ELF-1 (cell line): ENCODE data around the gene ZNF726.
A peak's percentile ranks its signal among the peaks of the same experiment; 100 is the strongest.
"Not testable (repeated sequence)": the region's sequence is repeated elsewhere in the genome, so short reads cannot be mapped to it uniquely, and the experiment has no call there.

Source experiments
- DNase-seq: peaks from one replicate; pipeline ENCODE4 v3.0.0-alpha.2; 2016; ENCODE audit warnings: low read depth, low spot score

ZNF726 gene

GRCh38 chr19:23914402-23915286 lies at the start of gene ZNF726:
Gene ZNF726 (plus strand): TSS chr19:23914886. CDS start chr19:23914995, 109 bp downstream.
- DNase-seq = peak; percentile 98

DNA sequence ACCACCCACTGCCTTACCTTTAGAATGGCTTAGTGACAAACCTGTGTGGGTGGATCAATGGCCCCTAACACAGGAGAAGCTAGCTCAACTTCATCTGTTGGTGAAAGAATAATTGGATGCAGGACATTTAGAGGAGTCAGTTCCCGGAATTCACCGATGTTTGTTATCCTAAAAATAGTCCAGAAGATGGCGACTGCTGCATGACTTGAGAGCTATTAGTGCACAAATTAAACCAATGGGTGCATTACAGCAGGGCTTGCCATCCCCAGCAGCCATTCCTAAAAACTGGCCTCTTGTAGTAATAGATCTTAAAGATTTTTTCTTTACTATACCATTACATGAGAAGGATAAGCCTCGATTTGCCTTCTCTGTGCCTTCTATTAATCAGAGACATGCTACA lies 46.8 kb upstream of the ZNF726 start:
- DNase-seq = no peak

GRCh38 chr19:23868630-23869029 lies 46.1 kb upstream of the ZNF726 start:
- no peak for DNase-seq

DNA sequence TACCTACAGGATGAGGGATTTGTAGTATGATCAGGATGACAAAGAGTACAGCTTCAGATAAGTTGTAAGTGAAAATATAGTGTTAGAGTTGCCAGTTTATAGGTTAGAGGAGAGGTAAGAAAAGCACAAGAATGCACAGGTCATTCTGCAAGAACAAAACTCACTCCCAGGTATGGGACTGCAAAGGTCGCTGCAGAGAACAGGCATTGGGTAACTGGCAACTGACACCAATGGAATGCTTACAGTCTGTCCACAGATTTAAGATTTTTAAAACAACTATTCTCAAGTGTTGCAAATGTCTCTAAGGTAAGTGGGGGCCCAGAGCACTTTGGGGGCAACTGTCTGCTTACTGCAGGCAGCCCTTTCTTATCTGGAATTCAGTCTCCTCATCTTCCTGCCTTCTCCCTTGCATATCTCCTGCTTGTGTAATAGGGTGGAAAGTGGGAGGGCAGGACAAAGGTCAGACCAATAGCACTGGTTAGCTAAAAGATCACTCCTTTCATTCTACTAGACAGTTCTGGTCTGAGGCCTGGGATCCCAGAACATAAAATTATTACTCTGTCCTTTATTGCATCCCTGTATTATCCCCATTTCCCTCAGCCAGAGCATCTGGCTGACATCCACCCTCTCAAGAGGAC lies 42.3 kb upstream of the ZNF726 start:
- no peak for DNase-seq

GRCh38 chr19:23876261-23876660 lies 38.4 kb upstream of the ZNF726 start:
- no peak for DNase-seq

GRCh38 chr19:23876756-23877155 lies 37.9 kb upstream of the ZNF726 start:
- DNase-seq = peak; percentile 63

DNA sequence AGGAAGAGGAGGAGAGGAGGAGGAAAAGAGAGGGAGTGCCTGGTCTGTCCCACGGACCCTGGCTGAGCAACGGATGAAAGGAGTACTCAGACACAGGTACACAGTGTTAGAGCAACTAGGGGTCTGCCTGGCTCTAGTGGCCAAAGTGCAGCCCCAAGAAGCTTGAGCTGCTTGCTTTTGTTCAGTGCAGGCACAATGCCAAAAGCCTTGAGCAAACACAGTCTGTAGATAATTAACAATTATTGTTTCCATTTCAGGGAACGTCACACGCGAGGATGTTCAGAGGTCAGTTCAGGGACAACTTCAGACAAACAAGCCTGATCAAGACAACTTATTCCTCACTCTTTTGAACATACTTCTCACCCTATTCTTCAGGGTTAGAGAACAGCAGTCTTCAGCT lies 32.2 kb upstream of the ZNF726 start:
- no peak for DNase-seq

DNA sequence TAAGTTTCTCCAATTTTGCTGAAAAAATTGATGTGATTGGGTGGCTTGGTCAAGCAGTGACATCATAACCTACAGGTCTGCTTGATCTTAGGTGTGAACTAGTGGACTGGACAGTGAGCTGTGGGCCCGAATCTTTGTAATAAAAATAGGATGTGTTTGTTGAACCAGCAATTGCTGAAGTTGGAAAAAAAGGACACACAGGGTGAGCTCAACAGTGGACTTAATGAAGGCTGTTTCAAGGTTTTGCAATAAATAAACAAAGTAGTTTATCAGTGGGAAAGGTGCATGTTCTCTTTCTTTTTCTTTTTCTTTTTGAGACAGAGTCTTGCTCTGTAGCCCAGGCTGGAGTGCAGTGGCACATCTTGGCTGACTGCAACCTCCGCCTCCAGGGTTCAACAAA lies 30.3 kb upstream of the ZNF726 start:
- no peak for DNase-seq

GRCh38 chr19:23887642-23888041 lies 27.0 kb upstream of the ZNF726 start:
- peak; percentile 4 for DNase-seq

DNA sequence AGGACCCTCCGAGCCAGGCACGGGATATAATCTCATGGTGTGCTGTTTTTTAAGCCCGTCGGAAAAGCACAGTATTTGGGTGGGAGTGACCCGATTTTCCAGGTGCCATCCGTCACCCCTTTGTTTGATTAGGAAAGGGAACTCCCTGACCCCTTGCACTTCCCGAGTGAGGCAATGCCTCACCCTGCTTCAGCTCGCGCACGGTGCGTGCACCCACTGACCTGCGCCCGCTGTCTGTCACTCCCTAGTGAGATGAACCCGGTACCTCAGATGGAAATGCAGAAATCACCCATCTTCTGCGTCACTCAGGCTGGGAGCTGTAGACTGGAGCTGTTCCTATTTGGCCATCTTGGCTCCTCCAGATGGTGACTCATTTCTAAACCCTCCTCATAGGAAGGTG lies 18.6 kb upstream of the ZNF726 start:
- DNase-seq = not testable (repeated sequence)

GRCh38 chr19:23896912-23897311 lies 17.8 kb upstream of the ZNF726 start:
- no peak for DNase-seq

DNA sequence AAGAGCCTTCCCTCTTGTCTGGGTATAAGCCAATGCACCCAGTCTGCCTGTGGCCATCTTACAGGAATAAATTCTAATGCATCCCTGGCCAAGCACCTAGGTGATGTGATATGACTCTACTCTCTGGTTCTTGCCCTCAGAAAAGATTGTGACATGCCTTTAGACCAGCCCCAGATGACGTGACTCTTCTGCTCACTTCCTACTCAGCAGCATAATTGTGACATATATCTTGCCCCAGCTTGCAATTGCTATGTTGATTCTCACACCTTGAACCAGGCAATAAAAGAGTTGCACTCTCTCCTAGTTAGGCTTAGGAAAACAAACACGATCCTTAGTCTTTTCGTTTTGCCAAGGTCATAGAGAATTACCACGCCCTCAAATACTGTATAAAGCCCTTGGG lies 13.3 kb upstream of the ZNF726 start:
- DNase-seq = no peak

DNA sequence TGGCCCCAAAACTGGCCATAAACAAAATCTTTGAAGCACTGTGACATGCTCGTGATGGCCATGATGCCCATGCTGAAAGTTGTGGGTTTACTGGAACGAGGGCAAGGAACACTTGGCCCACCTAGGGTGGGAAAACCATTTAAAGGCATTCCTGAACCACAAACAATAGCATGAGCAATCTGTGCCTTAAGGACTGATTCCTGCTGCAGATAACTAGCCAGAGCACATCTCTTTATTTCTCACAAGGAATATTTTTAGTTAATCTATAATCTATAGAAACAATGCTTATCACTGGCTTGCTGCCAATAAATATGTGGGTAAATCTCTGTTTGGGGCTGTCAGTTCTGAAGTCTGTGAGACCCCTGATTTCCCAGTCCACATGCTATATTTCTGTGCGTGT lies 10.3 kb upstream of the ZNF726 start:
- no peak for DNase-seq

DNA sequence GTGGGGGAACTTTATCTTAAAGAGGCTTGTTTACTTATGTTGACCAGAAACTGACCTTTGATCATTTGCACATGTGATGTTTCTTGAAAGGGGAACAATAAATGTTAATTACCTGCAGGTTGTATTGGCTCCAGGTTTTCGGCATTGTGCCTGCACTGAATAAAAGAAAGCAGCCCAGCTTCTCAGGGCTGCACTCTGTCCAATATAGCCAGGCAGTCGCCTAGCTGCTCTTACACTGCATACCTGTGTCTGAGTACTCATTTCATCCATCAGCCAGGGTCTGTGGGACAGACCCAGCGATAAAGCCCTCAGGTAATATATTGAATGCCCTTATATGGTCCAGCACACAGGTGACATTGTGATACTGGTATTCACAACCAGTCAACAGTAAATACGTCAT lies 8.9 kb upstream of the ZNF726 start:
- DNase-seq = no peak

GRCh38 chr19:23906835-23907234 lies 7.9 kb upstream of the ZNF726 start:
- DNase-seq = no peak

GRCh38 chr19:23908165-23908564 lies 6.5 kb upstream of the ZNF726 start:
- DNase-seq = no peak

GRCh38 chr19:23909222-23909621 lies 5.5 kb upstream of the ZNF726 start:
- DNase-seq = no peak

DNA sequence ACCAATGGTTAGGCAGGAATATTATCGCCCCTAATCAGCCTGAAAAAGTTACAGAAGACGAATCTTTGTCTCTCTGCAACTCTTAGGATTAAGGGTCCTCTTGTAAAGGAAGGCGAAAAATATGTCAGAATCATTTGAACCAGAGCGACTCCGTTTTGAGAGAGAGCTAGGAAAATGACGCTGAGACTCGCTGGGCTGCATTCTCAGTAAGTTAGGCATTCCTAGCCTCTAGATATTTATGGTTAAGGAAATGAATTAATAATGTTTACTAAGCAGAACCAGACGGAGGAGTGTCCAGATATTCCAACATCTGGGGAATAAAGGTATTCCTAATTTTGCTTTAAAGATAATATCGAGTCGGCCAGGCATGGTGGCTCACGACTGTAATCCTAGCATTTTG lies 755 bp upstream of the ZNF726 start:
- DNase-seq = no peak

GRCh38 chr19:23916991-23917390 lies 2.3 kb downstream of the ZNF726 start:
- no peak for DNase-seq

DNA sequence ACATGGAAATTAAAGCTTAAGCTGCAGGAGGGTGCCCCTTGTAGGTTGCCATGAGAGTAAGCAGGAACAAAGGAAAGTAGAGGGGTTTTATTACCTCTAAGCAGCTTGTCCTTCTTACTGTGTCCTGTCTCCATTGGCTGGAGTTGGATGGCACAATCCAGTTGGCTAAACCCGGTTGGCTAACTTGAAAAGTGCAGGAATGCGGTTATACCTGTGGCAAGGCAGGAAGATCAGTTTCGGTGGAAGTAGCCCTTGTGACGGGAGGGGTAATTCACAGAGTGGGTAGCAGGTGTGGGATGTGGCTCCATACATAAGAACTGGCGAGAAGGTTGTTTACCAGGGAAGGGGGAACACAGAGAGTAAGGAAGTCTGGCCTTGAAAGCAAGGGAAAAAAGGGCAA lies 3.2 kb downstream of the ZNF726 start:
- peak; percentile 66 for DNase-seq

DNA sequence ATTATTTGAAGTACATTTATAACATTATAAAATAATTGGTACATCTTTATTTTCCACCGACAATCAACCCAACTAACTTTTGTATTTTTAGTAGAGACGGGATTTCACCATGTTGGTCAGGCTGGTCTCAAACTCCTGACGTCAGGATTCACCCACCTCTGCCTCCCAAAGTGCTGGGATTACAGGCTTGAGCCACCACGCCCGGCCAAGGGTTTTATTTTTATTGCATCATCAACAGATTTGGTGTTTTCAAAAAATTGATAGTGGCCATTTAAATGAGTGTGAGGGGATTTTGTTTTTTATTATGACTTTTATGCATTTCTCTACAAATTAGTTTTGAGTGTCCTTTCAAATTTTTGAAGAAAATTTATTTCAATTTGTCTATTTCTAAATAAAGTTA lies 10.6 kb downstream of the ZNF726 start:
- DNase-seq = no peak

DNA sequence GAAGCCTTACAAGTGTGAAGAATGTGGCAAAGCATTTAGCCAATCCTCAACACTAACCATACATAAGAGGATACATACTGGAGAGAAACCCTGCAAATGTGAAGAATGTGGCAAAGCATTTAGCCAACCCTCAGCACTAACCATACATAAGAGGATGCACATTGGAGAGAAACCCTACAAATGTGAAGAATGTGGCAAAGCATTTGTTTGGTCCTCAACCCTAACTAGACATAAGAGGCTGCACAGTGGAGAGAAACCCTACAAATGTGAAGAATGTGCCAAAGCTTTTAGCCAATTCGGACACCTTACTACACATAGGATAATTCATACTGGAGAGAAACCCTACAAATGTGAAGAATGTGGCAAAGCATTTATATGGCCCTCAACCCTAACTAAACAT lies 18.2 kb downstream of the ZNF726 start:
- DNase-seq = no peak

DNA sequence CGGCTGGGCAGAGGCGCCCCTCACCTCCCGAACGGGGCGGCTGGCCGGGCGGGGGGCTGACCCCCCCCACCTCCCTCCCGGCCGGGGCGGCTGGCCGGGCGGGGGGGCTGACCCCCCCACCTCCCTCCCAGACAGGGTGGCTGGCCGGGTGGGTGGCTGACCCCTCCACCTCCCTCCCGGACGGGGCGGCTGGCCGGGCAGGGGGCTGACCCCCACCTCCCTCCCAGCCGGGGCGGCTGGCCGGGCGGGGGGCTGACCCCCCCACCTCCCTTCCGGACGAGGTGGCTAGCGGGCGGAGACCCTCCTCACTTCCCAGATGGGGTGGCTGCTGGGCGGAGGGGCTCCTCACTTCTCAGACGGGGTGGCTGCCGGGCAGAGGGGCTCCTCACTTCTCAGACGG lies 22.3 kb downstream of the ZNF726 start:
- DNase-seq = not testable (repeated sequence)
